ENCODE data around the gene SCMH1.
A peak's percentile ranks its signal among the peaks of the same experiment; 100 is the strongest.

Gene SCMH1

DNA sequence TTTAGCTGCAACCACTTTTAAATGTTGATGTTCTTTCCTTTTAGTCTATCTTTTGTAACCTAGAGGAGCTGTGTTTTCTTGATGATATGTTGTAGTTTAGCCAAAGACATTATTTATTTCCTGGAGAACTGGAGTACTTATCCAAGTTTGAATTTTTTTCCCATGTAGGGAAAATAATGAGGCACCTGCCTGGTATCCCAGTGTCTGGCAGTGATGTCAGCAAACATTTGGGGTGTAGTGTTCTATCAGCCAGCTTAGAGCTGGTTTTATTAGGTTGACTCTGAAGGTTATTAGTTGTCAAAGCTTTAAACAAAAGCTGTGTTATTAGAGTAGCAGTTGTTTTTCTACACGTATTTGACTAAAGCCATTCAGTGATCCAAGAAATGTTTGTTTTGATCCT lies 259.4 kb downstream of the SCMH1 start:
- TF ChIP-seq CTCF (IDR thresholded peaks at IDR 0.05; ENCODE audit: low read depth, low read length) = no peak
- no peak for DNase-seq (ENCODE audit: extremely low read depth, low read depth)

GRCh38 chr1:40981691-40982448 lies 260.2 kb downstream of the SCMH1 start:
- TF ChIP-seq CTCF (IDR thresholded peaks at IDR 0.05; ENCODE audit: low read depth, low read length) = no peak
- no peak for DNase-seq (ENCODE audit: extremely low read depth, low read depth)

DNA sequence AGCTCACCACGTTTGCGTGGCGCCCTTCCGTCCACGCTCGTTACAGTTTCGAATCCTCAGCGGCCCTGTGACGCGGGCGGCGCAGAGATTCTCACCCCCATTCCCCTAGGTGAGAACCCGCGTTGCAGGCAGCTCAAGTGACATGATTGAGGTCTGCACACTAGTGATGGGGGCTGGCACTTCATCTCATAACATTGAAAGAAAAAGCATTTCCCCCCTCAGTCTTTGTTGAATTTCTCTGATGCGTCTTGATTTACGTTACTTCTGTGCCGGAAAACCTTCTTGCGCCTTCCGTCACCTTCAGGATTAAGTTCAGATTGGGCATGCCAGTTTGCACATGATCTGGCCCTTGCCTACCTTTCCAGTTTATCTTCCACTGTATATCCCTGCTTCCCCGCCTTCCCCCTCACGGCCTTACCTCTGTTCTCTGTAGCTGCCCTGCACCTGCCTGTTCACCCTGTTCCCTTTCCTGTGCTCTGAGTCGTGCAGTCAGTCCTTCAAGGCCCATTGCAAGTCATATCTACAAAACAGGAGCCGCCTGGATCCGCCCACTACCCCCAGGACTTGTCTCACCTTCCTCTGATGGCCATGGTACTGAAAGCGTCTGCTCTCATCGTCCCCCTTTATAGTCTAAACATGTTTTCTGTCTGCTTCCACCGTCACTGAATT lies 261.5 kb downstream of the SCMH1 start:
- TF ChIP-seq CTCF (IDR thresholded peaks at IDR 0.05; ENCODE audit: low read depth, low read length) = no peak
- no peak for DNase-seq (ENCODE audit: extremely low read depth, low read depth)

- DNase-seq (ENCODE audit: extremely low read depth, low read depth) = no peak
- no peak for TF ChIP-seq CTCF (IDR thresholded peaks at IDR 0.05; ENCODE audit: low read depth, low read length)
Observed at GRCh38 chr1:40980068-40980452, 262.0 kb downstream of the SCMH1 start.

DNA sequence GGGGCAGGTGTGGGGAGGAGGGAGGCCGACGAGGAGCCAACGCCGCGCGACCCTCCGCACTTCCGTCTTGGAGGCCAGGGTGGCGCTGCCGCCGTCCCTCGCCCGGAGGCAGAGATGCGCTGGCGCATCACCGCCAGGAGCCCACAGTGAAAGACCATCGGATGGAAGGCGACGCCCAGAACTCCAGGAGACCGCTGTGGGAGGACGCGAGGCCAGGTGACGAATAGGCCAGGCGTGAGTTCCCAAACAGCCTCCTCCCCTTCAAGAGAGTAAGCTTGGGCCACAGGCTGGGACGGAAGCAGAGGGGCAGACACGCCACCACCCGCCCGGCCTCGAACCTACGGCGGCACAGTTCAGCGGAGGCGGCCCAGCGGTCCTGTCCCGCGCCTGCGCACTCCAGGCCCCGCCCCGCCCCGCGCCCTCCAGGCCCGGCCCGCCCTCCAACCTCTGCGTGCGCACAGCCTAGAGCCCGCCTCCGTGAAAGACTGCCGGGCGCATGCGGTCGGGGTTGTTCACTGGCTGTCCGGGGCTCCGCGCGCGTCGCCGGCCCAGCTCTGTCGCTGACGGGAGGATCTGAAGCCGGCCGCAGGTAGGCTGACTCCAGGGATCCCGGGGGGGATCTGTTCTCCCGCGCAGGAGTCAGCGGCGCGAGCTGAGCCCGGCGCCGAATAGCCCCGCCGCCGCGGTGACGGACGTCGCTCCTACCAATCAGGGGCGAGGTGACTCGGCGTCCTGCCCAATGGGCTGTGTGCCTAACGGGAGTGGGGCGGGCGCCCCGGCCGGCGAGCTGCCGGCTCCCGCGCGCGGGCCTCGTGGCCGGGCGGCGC lies 262.7 kb downstream of the SCMH1 start, which contains the start of gene CTPS1:
Gene CTPS1, plus strand, starts transcription at position 456 of the 827 bp plus-strand sequence. CDS start 3,595 bp downstream, outside the sequence.
- TF ChIP-seq CTCF (IDR thresholded peaks at IDR 0.05; ENCODE audit: low read depth, low read length) = peak; percentile 19
- DNase-seq (ENCODE audit: extremely low read depth, low read depth) = peak; percentile 79

- TF ChIP-seq CTCF (IDR thresholded peaks at IDR 0.05; ENCODE audit: low read depth, low read length) = no peak
- no peak for DNase-seq (ENCODE audit: extremely low read depth, low read depth)
Observed at GRCh38 chr1:40978886-40979240, 263.2 kb downstream of the SCMH1 start.

All from AG09319 (cell line).